ENCODE measurements around the gene RPRD1B. TPM values are rescaled to one million over a fixed set of nuclear protein-coding genes. Genes with fewer than 3 reads are reported as not detected.
A peak's percentile ranks its signal among the peaks of the same experiment; 100 is the strongest.

Gene RPRD1B
- polyA plus RNA-seq, 3 donors from 2014 or later, result 2.0 to 4.3 (median 2.1) TPM

DNA sequence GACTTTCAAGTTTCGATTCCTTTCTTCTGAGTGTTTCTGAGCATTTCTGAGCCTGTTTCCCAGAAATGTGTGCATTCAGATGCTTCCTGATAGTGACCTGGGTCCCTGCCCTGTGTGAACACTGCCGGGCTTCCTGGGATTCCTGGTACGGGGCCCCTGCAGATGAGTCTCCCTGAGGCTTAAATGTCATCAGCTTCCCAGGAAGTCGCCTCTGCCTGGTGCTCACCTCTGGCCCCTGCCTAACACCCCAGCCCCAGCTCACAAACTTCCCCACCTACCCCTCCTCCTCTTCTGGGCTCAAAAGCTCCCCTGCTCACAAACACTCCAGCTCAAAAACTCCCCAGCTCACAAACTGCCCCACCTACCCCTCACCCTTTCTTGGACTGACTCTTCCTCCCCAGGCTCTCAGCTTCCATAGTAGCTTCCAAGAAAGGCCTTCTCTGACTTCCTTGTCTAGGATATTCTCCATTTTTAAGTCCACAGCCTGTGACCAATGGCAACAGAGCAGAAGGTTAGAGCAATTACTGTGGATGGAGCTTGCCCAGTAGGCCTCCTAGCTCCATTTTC lies 89.6 kb downstream of the RPRD1B start:
- Mint-ChIP-seq H3K36me3 (no peaks in the 10 kb centered on the region), H3K4me3 (no peak overlapping the region)

DNA sequence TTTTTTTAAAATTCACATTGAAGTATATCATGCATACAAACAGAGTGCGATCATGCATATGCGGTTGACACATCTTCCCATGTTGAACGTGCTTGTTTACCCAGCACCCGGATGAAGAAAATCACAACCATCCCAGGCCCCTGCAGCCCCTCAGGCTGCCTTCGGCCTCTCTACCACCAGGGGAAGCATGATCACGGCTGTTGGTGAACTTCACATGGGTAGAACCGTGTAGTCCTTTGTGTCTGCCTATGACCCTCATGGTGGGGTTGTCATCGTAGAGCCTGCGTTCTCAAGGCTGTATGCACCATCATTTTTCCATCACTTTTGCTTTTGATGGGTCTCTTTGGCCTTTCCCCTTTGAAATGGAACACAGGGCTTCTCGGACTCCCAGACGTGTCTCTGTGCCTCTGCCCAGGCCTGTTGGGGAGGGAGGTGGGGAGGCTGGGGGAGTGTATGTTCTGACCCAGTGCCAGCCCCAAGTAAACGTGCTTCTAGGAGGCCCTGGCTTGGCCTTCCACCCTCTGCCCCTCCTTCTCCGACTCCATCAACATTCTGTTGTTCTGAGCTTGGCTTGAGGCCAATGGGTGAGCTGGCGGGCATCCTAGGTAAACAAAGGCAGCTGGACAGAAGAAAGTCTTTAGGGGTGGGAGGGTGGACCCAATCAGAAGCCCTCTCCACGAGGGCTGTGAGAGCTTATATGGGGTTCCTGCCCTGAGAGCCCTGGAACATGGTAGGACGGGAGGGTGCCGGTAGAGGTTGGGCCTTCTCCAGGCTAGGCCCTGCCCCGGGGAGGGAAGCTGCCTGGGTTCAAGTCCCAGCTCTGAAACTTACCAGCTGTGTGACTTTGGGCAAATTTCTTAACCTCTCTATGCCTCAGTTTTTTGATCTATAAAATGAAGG lies 91.9 kb downstream of the RPRD1B start:
- Mint-ChIP-seq H3K36me3 (no peaks in the 10 kb centered on the region), H3K4me1 (no peaks in the 10 kb centered on the region), H3K27me3 (ENCODE audit: low read depth in 3 of 3) (peaks cover 0 to 1% (median 0%) of the 10 kb centered on the region in 3 donors), H3K9me3 (no peaks in the 10 kb centered on the region), H3K4me3 (no peak overlapping the region), H3K27ac (no peak overlapping the region)
- DNase-seq, result no peak

More for the DNA sequence above, 89.6 kb downstream of the RPRD1B start:
- Mint-ChIP-seq H3K4me1 (no peaks in the 10 kb centered on the region), H3K9me3 (no peaks in the 10 kb centered on the region), H3K27me3 (ENCODE audit: low read depth in 3 of 3) (peaks cover 0 to 1% (median 0%) of the 10 kb centered on the region in 3 donors), H3K27ac (peak overlapping the region in 1 of 6 donors; percentile 28)
- no peak for DNase-seq

DNA sequence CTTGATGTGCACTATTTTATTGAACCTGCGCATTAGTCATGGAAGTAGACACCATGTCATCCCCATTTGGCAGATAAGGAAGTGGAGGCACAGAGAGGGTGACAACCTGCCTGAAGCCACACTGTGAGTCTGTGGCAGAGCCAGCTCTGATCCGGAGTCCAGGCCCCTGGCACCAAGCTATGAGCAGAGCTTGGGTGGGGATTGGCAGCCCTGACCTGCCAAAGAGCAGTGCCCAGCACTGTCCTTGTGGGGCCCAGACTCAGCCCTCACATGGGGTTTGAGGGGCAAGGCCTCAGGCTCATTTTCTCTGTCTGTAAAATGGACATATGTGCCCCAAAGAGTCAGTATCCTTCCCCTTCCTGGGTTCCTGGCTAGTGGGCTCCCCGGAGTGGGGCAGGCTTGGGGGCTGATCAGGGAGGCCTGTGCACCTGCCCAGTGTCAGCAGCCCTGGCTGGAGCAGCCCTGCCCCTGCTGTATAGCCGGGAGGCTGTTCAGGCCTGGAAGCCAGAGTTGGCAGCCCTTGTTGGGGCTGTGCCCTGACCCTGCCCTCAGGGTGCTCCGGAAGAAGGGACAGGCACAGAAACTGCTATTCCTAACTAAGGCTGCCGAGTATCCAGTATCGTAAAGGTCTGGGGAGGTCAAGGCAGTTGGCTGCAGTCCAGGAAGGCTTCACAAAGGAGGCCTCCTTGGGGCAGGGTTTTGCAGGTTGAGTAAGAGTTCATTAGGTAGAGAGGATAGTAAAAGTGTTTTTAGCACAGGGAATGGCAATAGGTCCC lies 92.8 kb downstream of the RPRD1B start:
- no peak overlapping the region for H3K27ac Mint-ChIP-seq
- no peak for DNase-seq
- no peaks in the 10 kb centered on the region for H3K36me3 Mint-ChIP-seq
- peaks cover 0 to 1% (median 0%) of the 10 kb centered on the region in 3 donors for H3K27me3 Mint-ChIP-seq (ENCODE audit: low read depth in 3 of 3)
- no peak overlapping the region for H3K4me3 Mint-ChIP-seq
- H3K4me1 Mint-ChIP-seq, result no peaks in the 10 kb centered on the region
- H3K9me3 Mint-ChIP-seq, result no peaks in the 10 kb centered on the region

DNA sequence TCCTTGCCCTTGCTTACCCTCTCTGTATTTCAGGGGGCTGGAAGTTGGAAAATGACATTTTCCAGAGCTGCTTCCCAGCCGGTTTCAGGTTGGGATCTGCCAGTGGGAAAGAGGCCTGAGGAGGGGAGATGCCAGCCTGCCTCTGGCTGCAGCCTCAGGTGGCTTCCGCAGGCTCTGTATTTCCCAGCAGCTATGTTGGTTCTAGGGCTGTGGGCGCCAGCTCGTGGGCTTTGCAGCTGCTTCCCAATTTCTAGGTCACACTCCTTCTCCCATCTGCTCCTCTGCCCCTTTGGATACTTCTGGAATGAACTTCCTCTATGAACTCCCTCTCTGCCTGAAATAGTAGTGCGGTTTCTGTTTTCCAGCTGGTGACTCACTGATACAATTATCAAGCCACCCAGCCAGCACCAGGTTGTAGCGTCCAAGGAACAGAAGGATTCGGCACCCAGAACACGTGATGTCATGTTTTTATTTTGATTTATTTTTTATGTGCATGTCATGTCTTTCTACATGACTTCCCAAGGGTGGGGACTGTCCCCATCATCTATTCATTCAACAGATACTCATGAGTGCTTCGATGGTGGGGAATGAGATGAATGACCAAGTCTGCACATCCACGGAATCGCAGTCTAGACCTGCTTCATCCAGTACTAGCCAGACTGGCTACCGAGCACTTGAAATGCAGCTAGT lies 93.5 kb downstream of the RPRD1B start:
- Mint-ChIP-seq H3K9me3 (no peaks in the 10 kb centered on the region), H3K27me3 (ENCODE audit: low read depth in 3 of 3) (peaks cover 0 to 1% (median 0%) of the 10 kb centered on the region in 3 donors), H3K36me3 (no peaks in the 10 kb centered on the region), H3K27ac (no peak overlapping the region), H3K4me1 (no peaks in the 10 kb centered on the region), H3K4me3 (no peak overlapping the region)
- no peak for DNase-seq

DNA sequence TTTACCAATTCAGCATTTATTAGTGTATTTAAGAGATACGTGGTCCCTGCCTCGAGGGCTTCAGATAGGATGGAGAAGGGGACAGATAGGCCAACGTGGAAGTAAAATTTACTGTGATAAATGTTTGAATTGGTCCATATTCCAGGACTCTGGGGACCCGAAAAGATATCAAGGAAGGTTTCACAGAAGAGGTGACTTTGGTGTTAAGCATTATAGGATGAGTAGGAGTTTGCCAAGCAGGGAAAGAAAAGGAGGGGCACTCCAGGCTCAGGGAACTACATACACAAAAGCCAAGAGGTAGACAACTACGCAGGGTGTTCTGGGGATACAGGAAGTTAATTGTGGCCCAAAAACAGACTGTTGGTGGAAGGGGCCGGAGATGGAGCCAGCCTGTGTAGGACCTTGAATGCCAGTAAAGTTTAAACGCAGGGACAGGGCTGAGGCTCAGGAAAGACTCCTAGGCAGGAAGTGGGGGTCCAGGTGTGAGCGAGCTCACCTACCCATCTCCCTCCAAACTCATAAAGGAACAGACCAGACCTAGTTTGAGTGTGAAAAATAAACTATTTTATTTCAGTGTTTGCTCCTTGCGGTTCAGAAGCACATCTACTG lies 94.5 kb downstream of the RPRD1B start:
- Mint-ChIP-seq H3K9me3 (no peaks in the 10 kb centered on the region), H3K36me3 (no peaks in the 10 kb centered on the region), H3K27me3 (ENCODE audit: low read depth in 3 of 3) (peaks cover 0 to 5% (median 1%) of the 10 kb centered on the region in 3 donors), H3K4me1 (no peaks in the 10 kb centered on the region), H3K4me3 (no peak overlapping the region), H3K27ac (no peak overlapping the region)
- no peak for DNase-seq

DNA sequence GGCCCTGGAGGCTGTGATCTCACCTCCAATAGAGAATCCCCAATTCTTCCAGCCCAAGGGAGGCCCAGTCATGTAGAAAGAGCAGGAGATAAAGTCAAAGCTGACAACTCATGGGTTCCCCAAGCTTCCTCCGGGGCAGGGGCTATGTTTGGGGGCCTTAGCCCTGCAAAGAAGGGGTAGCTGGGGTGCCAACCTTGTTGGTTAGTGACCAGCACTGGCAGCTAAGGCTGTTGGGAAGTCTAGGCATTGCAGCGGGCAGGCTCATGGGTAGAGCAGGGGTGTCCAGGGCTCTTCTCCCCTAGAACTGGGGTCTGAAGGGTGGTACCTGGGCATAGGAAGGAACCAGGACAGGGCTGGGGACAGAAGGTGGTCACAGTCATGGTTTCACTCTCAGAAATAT lies 95.1 kb downstream of the RPRD1B start:
- Mint-ChIP-seq H3K36me3 (no peaks in the 10 kb centered on the region), H3K4me1 (peaks cover 0 to 4% of the 10 kb centered on the region in 2 donors), H3K4me3 (no peak overlapping the region), H3K27ac (no peak overlapping the region), H3K9me3 (no peaks in the 10 kb centered on the region), H3K27me3 (ENCODE audit: low read depth in 3 of 3) (peaks cover 0 to 5% (median 4%) of the 10 kb centered on the region in 3 donors)
- DNase-seq, result no peak

DNA sequence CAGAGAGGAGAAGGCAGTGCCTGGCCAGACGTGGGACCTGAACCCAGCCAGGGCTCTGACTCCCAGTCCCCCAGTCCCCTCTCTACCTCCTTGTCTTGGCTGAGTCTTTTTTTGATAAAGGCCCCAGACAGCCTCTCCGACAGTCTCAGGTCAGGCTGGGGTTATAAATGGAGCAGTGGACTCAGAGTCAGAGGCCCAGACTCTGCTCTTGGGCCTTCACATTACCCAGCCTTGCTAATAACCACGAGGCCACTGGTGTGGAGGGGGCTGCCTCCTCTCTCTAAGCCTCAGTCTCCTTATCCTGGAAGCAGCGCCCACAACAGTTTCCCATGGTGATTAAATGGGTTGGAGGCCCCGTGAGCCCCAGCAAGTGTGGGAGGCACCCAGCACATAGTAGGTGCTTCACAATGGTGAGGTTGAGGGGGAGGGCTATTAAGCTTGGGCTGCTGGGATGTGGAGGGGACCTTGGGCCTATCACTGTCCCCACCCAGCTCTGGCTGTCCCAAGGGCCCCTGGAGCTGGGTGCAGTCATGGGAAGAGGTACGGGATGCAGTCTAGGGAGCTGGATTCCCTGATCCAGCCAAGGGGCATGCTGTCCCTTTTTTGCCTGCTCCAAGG lies 95.8 kb downstream of the RPRD1B start:
- H3K9me3 Mint-ChIP-seq, result no peaks in the 10 kb centered on the region
- no peak for DNase-seq
- H3K4me3 Mint-ChIP-seq, result no peak overlapping the region
- H3K27me3 Mint-ChIP-seq (ENCODE audit: low read depth in 3 of 3), result peaks cover 0 to 5% (median 4%) of the 10 kb centered on the region in 3 donors
- peaks cover under 1 to 8% of the 10 kb centered on the region in 2 donors for H3K4me1 Mint-ChIP-seq
- no peaks in the 10 kb centered on the region for H3K36me3 Mint-ChIP-seq
- H3K27ac Mint-ChIP-seq, result no peak overlapping the region

DNA sequence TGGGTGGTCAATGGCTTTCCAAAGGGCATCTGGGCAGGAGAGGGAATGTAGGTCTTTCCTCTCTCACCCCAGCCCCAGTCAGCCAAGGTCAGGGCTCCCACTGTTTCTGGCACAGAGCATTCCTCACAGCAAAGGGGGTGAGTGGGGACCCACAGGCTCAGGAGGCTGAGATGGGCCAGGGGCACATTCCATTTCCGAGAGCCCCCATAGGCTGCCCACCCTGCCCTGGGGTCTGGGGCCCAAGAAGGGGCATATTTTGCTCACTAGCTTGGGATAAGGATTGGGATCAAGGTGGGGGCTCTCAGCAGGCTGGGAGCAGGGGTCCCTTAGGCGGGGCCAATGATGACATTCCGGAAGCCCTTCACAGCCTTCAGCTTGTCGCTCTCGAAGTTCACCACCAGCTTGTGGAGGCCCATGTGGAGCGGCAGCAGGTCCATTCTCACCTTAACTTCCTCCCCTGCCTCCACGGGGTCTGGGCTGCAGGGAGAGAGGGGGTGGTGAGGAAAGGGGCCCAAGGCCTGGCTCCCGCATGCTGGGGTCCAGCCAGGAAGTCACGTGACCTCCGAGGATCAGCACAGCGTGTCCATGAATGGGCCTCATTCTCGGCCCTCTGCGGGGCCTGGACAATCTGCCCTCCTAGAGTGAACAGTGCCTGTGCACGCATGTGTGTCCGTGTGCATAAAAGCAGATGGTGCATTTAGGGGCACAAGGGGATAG lies 96.5 kb downstream of the RPRD1B start:
- Mint-ChIP-seq H3K4me1 (peaks cover 2 to 12% of the 10 kb centered on the region in 2 donors), H3K4me3 (no peak overlapping the region), H3K27ac (no peak overlapping the region), H3K9me3 (no peaks in the 10 kb centered on the region), H3K36me3 (no peaks in the 10 kb centered on the region), H3K27me3 (ENCODE audit: low read depth in 3 of 3) (peaks cover 0 to 5% (median 4%) of the 10 kb centered on the region in 3 donors)
- no peak for DNase-seq

DNA sequence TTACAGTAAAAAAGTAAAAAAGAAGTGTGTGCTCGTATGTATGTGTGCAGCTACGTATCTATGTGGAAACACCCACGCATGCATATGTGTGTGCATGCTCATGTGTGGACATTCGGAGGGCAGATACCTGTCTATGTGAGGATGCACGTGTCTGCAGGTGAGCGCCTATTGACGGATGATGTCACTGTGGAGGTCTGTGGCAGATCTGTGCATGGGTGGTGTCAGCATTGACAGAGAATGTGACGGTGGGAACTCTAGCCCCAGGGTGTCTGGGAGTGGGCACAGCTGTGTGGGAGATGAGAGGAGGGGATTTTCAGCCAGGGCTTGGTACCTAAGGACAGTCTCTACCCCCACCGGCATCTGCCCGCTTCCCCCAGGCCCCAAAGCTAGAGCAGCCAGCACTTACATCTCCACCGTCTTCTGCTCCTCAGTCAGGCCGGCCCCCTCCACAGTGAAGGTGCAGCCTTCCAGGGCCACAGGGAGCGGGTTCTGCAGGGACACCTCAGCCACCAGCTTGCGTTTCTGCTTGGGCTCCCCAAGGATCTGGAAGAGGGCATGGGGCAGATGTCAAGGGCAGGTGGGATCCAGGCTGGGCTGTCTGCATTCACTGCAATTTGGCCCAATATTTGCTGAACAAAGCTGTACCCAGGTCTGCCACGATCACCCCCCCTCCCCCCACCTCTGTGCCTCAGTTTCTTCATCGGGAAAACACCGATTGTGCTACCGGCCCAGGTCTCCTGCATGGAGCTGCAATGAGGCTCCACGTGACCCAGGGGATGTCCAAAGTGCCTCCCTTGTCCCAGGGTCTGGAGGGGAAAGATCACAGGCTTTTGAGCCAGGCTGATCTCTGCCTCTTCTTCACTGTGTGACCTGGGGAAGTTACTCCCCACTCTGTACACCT lies 97.4 kb downstream of the RPRD1B start:
- DNase-seq, result no peak
- peaks cover 2 to 12% of the 10 kb centered on the region in 2 donors for H3K4me1 Mint-ChIP-seq
- peaks cover 0 to 5% (median 4%) of the 10 kb centered on the region in 3 donors for H3K27me3 Mint-ChIP-seq (ENCODE audit: low read depth in 3 of 3)
- H3K36me3 Mint-ChIP-seq, result no peaks in the 10 kb centered on the region
- H3K27ac Mint-ChIP-seq, result no peak overlapping the region
- H3K4me3 Mint-ChIP-seq, result no peak overlapping the region
- no peaks in the 10 kb centered on the region for H3K9me3 Mint-ChIP-seq

DNA sequence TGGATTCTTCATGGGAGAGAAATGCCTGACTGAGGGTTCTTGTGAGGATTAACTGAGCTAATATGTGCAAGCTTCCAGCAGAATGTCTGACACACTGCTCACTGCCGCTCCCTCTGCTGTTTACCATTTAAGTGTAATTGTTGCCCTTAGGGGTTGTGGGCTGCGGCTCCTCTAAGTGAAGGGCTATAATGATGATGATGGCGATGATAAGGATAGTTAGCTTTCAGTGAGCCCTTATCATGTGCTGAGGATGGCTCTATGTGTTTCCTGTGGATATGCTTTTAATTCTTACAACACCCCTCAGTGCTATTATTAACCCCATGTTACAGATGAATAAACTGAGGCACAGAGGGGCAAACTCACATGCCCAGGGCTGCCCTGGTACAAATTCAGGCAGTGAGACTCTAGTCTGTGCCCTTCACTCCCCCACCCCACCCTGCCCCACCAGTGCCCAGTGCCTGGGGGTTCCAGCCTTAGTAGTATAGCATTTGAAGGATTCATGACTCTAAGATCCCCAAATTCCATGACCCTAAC lies 98.1 kb downstream of the RPRD1B start:
- Mint-ChIP-seq H3K27ac (no peak overlapping the region), H3K9me3 (no peaks in the 10 kb centered on the region), H3K36me3 (no peaks in the 10 kb centered on the region), H3K4me1 (peaks cover 2 to 12% of the 10 kb centered on the region in 2 donors), H3K4me3 (no peak overlapping the region), H3K27me3 (ENCODE audit: low read depth in 3 of 3) (peaks cover 0 to 5% (median 4%) of the 10 kb centered on the region in 3 donors)
- no peak for DNase-seq

DNA sequence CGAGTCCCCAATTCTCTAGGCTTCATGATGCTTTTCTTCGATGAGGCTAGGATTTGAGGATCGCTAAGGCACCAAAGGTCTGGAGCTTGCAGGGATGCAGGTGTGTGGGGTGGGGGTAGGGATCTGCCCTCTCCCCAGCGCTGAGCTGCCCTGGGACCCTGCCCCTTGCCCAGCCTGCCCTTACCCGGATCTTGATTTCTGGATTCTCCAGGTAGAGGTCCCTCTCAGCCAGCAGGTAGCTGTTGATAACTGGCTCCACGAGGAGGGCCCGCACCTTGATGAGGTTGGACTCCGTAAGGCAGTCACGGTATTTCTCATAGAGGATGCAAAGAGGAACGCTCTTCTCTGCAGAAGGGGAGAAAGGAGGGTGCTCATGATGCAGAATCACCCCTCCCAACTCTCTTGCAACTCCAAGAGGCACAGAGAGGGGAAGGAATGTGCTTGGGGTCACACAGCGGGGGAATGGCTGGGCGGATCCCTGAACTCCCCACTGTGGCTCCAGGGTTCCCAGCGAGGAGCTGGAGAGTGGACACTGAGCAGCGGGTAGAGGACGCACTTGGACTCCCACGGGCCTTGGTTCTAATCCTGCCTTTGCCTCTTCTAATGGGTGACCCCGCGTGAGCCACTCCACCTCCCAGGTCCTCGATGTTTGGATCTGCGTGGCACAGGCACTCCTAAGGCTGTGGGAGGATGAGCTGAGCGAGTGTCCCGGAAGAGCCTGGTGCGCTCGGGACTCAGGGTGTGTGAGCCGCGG lies 98.8 kb downstream of the RPRD1B start:
- H3K27ac Mint-ChIP-seq, result peak overlapping the region in 1 of 6 donors; percentile 22
- no peak for DNase-seq

More for the DNA sequence above, 98.8 kb downstream of the RPRD1B start:
- no peak overlapping the region for H3K4me3 Mint-ChIP-seq
- no peaks in the 10 kb centered on the region for H3K9me3 Mint-ChIP-seq
- no peaks in the 10 kb centered on the region for H3K36me3 Mint-ChIP-seq
- peaks cover 0 to 5% (median 4%) of the 10 kb centered on the region in 3 donors for H3K27me3 Mint-ChIP-seq (ENCODE audit: low read depth in 3 of 3)
- peaks cover 2 to 12% of the 10 kb centered on the region in 2 donors for H3K4me1 Mint-ChIP-seq

Data from immature natural killer cell (primary cell).